ENCODE results near the gene SLC17A7. TPM values are rescaled to one million over a fixed set of nuclear protein-coding genes. Genes with fewer than 3 reads are reported as not detected.

SLC17A7 gene
- total and polyA plus RNA-seq, 2 of the 8 experiments (the other 6 are each of a cell fraction or from before 2014, with no cell fraction given), result 2.7 to 3.0 TPM

DNA sequence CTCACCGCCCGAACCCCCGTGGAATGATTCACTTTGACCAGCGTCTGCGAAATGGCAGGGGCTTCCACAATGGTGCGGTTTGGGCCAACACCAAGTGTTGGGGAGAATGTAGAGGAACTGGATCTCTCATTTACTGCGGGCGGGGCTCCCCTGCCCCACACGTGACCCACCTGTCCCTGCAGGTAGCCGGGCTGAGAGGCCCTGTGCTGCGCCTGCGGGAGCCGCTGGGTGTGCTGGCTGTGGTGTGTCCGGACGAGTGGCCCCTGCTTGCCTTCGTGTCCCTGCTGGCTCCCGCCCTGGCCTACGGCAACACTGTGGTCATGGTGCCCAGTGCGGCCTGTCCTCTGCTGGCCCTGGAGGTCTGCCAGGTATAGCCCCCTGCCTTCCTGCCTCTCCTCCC, 26.9 kb upstream of the SLC17A7 start:
- H3K27me3 ChIP-seq (replicated peaks in 1 of 4; ENCODE audit: control insufficient read depth in 3 of 4, extremely low read depth in 1 of 4, insufficient read depth in 3 of 4, low read length in 3 of 4), result no peaks in the 10 kb centered on the region
- ChIA-PET POLR2A (ENCODE audit: partially characterized antibody) (interaction anchor here (1.1 to 6.8 kb wide), 3 partner anchors 11 to 26 kb away, joined by 4 to 50 read pairs (median 5); partner anchors contain the start of genes ALDH16A1 and RPS11), CTCF (ENCODE audit: partially characterized antibody) (interaction anchor here (2.7 kb wide), 1 partner anchor 9 kb away, joined by 15 read pairs; no protein-coding TSS in a partner anchor)
- peak overlapping the region in 1 of 4 experiments; percentile 17; a peak in 2 of 7 replicates for H3K9ac ChIP-seq (replicated peaks in 1 of 4; ENCODE audit: extremely low read depth in 1 of 4, low read depth in 3 of 4, low read length in 3 of 4)
- H2BK20ac ChIP-seq (ENCODE audit: low read length), result no peak overlapping the region
- no peak overlapping the region for H3K27ac ChIP-seq (ENCODE audit: low read depth, low read length)
- peak overlapping the region; percentile 81 for H4K91ac ChIP-seq (replicated peaks; ENCODE audit: insufficient read length, low read length)
- H2AFZ ChIP-seq (ENCODE audit: low read length), result no peak overlapping the region
- no peaks in the 10 kb centered on the region; a peak in 1 of 4 replicates for H3K9me3 ChIP-seq (ENCODE audit: insufficient read depth in 2 of 2, low read depth in 1 of 2, low read length in 1 of 2)
- no peak overlapping the region for H3K4me2 ChIP-seq (ENCODE audit: insufficient read depth in 1 of 2, low read depth in 2 of 2, low read length in 2 of 2)
- no peak overlapping the region for H4K5ac ChIP-seq (ENCODE audit: insufficient read length, low read depth, low read length)
- H3K79me2 ChIP-seq (ENCODE audit: control insufficient read depth in 1 of 2, insufficient read depth in 2 of 2, low read length in 2 of 2), result no peaks in the 10 kb centered on the region
- H2BK5ac ChIP-seq (ENCODE audit: low read depth, low read length), result no peak overlapping the region
- H3K79me1 ChIP-seq (ENCODE audit: low read depth, low read length), result no peaks in the 10 kb centered on the region
- WGBS, 2 experiments (ENCODE audit: extremely low coverage in 1 of 2, insufficient coverage in 1 of 2, insufficient read length in 1 of 2, insufficient replicate concordance in 2 of 2, low coverage in 1 of 2, low lambda C conversion rate in 2 of 2, missing lambda C conversion rate in 1 of 2), result 90% methylated on average over 18 of the region's 19 CpGs; no CpG with 5 or more reads in 1 of the 2 experiments
- no peaks in the 10 kb centered on the region for H3K23me2 ChIP-seq (ENCODE audit: low read depth, low read length)
- H3K36me3 ChIP-seq (ENCODE audit: control insufficient read depth in 2 of 4, insufficient read depth in 4 of 4, low read length in 3 of 4), result peaks cover 2 to 7% (median 3%) of the 10 kb centered on the region in 4 experiments; a peak in 4 of 8 replicates
- H3K23ac ChIP-seq (ENCODE audit: insufficient read length), result no peak overlapping the region
- H3K56ac ChIP-seq (replicated peaks; ENCODE audit: insufficient read length, low read depth, low read length), result no peak overlapping the region
- H4K20me1 ChIP-seq (replicated peaks in 1 of 2; ENCODE audit: control insufficient read depth in 1 of 2, insufficient read depth in 2 of 2, low read length in 2 of 2), result no peaks in the 10 kb centered on the region
- peaks cover 0 to 8% (median 3%) of the 10 kb centered on the region in 4 experiments; a peak in 6 of 7 replicates for H3K4me1 ChIP-seq (replicated peaks in 1 of 4; ENCODE audit: control insufficient read depth in 3 of 4, insufficient read depth in 4 of 4, low read length in 3 of 4)
- TF ChIP-seq, protein P1, sequence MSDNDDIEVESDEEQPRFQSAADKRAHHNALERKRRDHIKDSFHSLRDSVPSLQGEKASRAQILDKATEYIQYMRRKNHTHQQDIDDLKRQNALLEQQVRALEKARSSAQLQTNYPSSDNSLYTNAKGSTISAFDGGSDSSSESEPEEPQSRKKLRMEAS (IDR thresholded peaks at IDR 0.05), result 0 out of 2 replicates have a peak, but pooled peaks have one; percentile 1
- TF ChIP-seq SIRT6 (IDR thresholded peaks at IDR 0.05; ENCODE audit: low read length), result no peak
- no peak overlapping the region for H3K4ac ChIP-seq (replicated peaks; ENCODE audit: insufficient read length, low read depth, low read length)
- no peak overlapping the region for H3K14ac ChIP-seq (ENCODE audit: insufficient read length)
- no peak overlapping the region for H4K8ac ChIP-seq (ENCODE audit: extremely low read depth, insufficient read depth, low read length)
- H3K4me3 ChIP-seq (ENCODE audit: extremely low read depth in 1 of 4, insufficient read depth in 2 of 4, low read depth in 3 of 4, low read length in 4 of 4), result no peak overlapping the region
- no peak overlapping the region for H2AK5ac ChIP-seq (ENCODE audit: low read depth, low read length)
- no peak overlapping the region for H2BK120ac ChIP-seq (replicated peaks; ENCODE audit: low read depth, low read length)
- H3K18ac ChIP-seq (ENCODE audit: extremely low read depth, low read length), result no peak overlapping the region; the same call in 1 of the 2 replicates
- 0 out of 2 replicates have a peak overlapping the region, but pooled peaks have one; percentile 46 for H2BK15ac ChIP-seq (ENCODE audit: low read length)
- FAIRE-seq (no peak), DNase-seq (ENCODE audit: low read depth in 1 of 2, low spot score in 2 of 2) (no peak)
- H2BK12ac ChIP-seq (ENCODE audit: low read depth, low read length), result 0 out of 2 replicates have a peak overlapping the region, but pooled peaks have one; percentile 75
